Endodermal cell (in vitro differentiated cells): ENCODE results near the gene GBP7. TPM values are rescaled to one million over a fixed set of nuclear protein-coding genes. Genes with fewer than 3 reads are reported as not detected.

ENCODE experiments used
- DNase-seq: peaks from one replicate; pipeline ENCODE4 v3.0.0-alpha.2; 2017
- H3K27ac ChIP-seq: 2 replicates; pipeline ENCODE4 v1.5.1; 2013; ENCODE audit warnings: mild to moderate bottlenecking, low read depth, low read length, moderate library complexity
- H3K27me3 ChIP-seq: 2 replicates; pipeline ENCODE4 v1.6.1; 2013; ENCODE audit warnings: mild to moderate bottlenecking, low read length, moderate library complexity; ENCODE audit not compliant: insufficient read depth, control insufficient read depth, poor library complexity, severe bottlenecking
- H3K36me3 ChIP-seq: 2 replicates; pipeline ENCODE4 v1.7.0; 2013; ENCODE audit warnings: mild to moderate bottlenecking, low read length, moderate library complexity; ENCODE audit not compliant: control insufficient read depth, insufficient read depth
- H3K4me1 ChIP-seq: one replicate; pipeline ENCODE4 v1.7.0; 2013; ENCODE audit warnings: low read length; ENCODE audit not compliant: control insufficient read depth, insufficient read depth
- H3K4me3 ChIP-seq: 2 replicates; pipeline ENCODE4 v1.5.1; 2013; ENCODE audit warnings: mild to moderate bottlenecking, low read length, moderate library complexity
- H3K9ac ChIP-seq: 2 replicates; pipeline ENCODE4 v1.6.1; 2013; ENCODE audit warnings: mild to moderate bottlenecking, low read length, moderate library complexity; ENCODE audit not compliant: poor library complexity, severe bottlenecking; ENCODE audit errors: extremely low read depth
- H3K9me3 ChIP-seq: 2 replicates; pipeline ENCODE4 v1.6.1; 2013; ENCODE audit warnings: mild to moderate bottlenecking, low read length, moderate library complexity; ENCODE audit not compliant: control insufficient read depth
- H3K27ac Mint-ChIP-seq: 2 replicates; pipeline ENCODE4 v1.8.0; 2020; ENCODE audit warnings: mixed read lengths
- H3K27me3 Mint-ChIP-seq: 2 replicates; pipeline ENCODE4 v1.8.0; 2021; ENCODE audit warnings: mild to moderate bottlenecking, mixed read lengths; ENCODE audit not compliant: insufficient read depth
- H3K36me3 Mint-ChIP-seq: 2 replicates; pipeline ENCODE4 v1.8.0; 2020; ENCODE audit warnings: low read depth, mixed read lengths
- H3K4me1 Mint-ChIP-seq: 2 replicates; pipeline ENCODE4 v1.8.0; 2020; ENCODE audit warnings: mixed read lengths
- H3K4me3 Mint-ChIP-seq: 2 replicates; pipeline ENCODE4 v1.8.0; 2020; ENCODE audit warnings: mild to moderate bottlenecking, moderate library complexity, mixed read lengths
- H3K9me3 Mint-ChIP-seq: 2 replicates; pipeline ENCODE4 v1.8.0; 2020; ENCODE audit warnings: mild to moderate bottlenecking, mixed read lengths
- WGBS, 2 experiments: methylation state at CpG; one replicate each; pipeline versions ENCODE4 v1.1.5 to v1.1.7; 2013; ENCODE audit warnings: missing lambda C conversion rate in 2 of 2, mixed read lengths in 1 of 2; ENCODE audit not compliant: insufficient coverage in 1 of 2, insufficient read length in 1 of 2; 5-methylcytosine and 5-hydroxymethylcytosine counted together
- total RNA-seq, 2 donors: library from RNA; stranded (reverse); fragmentation: NEBNext Ultra II Directional in 1 of 2; extraction: Animal tissue kit (Norgen Biotek cat#: 25700) in 1 of 2; gene quantifications; 2 replicates in 1 of 2; 3 replicates in 1 of 2; pipeline ENCODE4 v1.2.1, GENCODE V29; 2021
- TF ChIP-seq, protein P1 (sequence below): fragments of 200-600 bp; sonication (generic); conservative IDR thresholded peaks from 2 replicates; pipeline ENCODE4 v1.5.0; 2021; ENCODE audit warnings: antibody characterized with exemption, mild to moderate bottlenecking

GBP7 gene
- total RNA-seq, 2 donors from 2014 or later, result not detected

DNA sequence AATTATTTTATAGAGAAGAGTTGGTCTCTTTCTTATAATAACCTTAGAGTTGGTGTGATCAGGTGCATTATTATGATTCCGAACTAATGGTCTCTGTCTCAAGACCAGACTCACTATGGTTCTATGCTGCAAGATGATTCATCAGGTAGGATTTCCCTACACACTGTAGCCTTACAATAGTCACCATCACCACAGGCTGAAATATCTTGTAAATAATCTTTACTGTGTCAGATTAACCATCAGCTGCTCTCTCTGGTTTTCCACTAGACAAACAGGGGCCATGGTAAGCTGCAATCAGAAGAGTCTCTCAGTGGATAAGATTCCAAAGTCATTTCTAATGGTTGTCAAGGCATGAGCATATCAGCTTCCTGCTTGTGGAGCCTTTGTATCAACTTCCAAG, 27.4 kb upstream of the GBP7 start:
- DNase-seq, result no peak
- Histone ChIP-seq H3K4me1 (peaks cover 7% of the 10 kb centered on the region), H3K27ac (no peak overlapping the region), H3K9ac (no peak overlapping the region), H3K27me3 (no peaks in the 10 kb centered on the region), H3K36me3 (no peaks in the 10 kb centered on the region), H3K9me3 (peaks cover 23% of the 10 kb centered on the region), H3K4me3 (no peak overlapping the region)
- Mint-ChIP-seq H3K36me3 (peaks cover 3% of the 10 kb centered on the region), H3K4me1 (peaks cover 23% of the 10 kb centered on the region), H3K27me3 (no peaks in the 10 kb centered on the region), H3K27ac (no peak overlapping the region), H3K9me3 (peaks cover 36% of the 10 kb centered on the region), H3K4me3 (no peak overlapping the region)
- WGBS, 2 experiments, result 86 to 100% methylated on average over 1 of the region's 1 CpG
- TF ChIP-seq, protein P1, sequence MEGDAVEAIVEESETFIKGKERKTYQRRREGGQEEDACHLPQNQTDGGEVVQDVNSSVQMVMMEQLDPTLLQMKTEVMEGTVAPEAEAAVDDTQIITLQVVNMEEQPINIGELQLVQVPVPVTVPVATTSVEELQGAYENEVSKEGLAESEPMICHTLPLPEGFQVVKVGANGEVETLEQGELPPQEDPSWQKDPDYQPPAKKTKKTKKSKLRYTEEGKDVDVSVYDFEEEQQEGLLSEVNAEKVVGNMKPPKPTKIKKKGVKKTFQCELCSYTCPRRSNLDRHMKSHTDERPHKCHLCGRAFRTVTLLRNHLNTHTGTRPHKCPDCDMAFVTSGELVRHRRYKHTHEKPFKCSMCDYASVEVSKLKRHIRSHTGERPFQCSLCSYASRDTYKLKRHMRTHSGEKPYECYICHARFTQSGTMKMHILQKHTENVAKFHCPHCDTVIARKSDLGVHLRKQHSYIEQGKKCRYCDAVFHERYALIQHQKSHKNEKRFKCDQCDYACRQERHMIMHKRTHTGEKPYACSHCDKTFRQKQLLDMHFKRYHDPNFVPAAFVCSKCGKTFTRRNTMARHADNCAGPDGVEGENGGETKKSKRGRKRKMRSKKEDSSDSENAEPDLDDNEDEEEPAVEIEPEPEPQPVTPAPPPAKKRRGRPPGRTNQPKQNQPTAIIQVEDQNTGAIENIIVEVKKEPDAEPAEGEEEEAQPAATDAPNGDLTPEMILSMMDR, result no peak

DNA sequence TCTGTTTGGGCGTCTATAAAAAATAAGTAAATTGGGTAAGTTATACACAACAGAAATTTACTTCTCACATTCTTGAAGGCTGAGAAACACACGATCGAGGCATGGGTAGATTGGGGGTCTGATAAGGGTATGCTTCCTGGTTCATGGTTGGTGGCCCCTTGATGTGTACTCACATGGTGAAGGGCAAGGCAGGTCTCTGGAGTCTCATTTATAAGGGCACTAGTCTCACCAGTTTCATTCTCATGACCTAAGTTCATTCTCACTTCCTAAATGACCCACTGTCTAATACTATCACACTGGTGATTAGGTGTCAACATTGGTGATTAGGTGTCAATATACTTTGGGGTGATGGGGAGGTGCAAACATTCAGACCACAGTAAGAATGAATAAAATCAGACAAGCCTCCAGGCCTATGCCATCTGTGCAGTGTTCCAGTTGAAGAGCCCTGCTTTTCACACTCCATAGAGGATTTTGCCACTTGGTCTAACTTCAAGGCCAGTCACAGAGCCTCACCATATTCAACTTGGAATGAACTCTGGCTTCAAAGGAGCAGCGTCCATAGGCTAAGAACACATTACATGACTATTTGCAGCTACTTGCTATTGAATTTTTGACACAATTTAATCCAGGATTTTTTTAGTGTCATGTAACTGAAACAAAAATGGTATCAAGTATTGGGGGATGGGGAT, 25.4 kb upstream of the GBP7 start:
- H3K36me3 Mint-ChIP-seq, result no peaks in the 10 kb centered on the region
- no peak overlapping the region for H3K27ac Mint-ChIP-seq
- H3K4me3 Mint-ChIP-seq, result no peak overlapping the region
- H3K27ac ChIP-seq, result no peak overlapping the region
- no peak overlapping the region for H3K9ac ChIP-seq
- no peaks in the 10 kb centered on the region for H3K27me3 ChIP-seq
- 80 to 85% methylated on average over 1 to 4 of the region's 4 CpGs for WGBS, 2 experiments
- TF ChIP-seq, protein P1, result no peak
- no peaks in the 10 kb centered on the region for H3K27me3 Mint-ChIP-seq
- no peak overlapping the region for H3K4me3 ChIP-seq
- H3K9me3 Mint-ChIP-seq, result peaks cover 24% of the 10 kb centered on the region
- no peaks in the 10 kb centered on the region for H3K36me3 ChIP-seq
- peaks cover 31% of the 10 kb centered on the region for H3K4me1 Mint-ChIP-seq
- H3K4me1 ChIP-seq, result peaks cover 7% of the 10 kb centered on the region
- DNase-seq, result no peak
- peaks cover 23% of the 10 kb centered on the region for H3K9me3 ChIP-seq

DNA sequence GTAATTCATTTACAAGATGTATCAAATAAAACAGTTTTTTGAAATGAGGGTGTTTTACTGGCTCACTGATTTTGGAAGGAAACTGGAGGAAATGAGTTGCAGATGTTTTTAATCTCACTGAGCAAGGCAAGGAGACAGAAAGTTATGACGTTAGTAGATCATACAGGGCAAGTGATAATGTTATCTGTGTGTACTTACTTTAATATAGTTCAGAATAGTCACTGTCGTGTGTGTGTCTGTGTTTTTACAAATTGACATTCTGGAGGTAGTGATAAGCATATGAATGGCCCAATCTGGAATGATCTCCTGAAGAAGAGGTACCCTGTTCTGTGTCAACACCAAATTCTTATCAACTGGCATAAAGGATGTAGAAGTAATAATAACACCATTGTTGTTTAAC, 24.9 kb upstream of the GBP7 start:
- Mint-ChIP-seq H3K9me3 (peaks cover 20% of the 10 kb centered on the region), H3K36me3 (no peaks in the 10 kb centered on the region), H3K27me3 (no peaks in the 10 kb centered on the region), H3K4me3 (no peak overlapping the region), H3K4me1 (peaks cover 31% of the 10 kb centered on the region), H3K27ac (no peak overlapping the region)
- no peak for DNase-seq
- H3K4me3 ChIP-seq, result no peak overlapping the region
- no peaks in the 10 kb centered on the region for H3K36me3 ChIP-seq
- H3K9me3 ChIP-seq, result peaks cover 21% of the 10 kb centered on the region
- no peak overlapping the region for H3K27ac ChIP-seq
- TF ChIP-seq, protein P1, result no peak
- 80 to 83% methylated on average over 2 of the region's 2 CpGs for WGBS, 2 experiments
- no peak overlapping the region for H3K9ac ChIP-seq
- H3K4me1 ChIP-seq, result peaks cover 7% of the 10 kb centered on the region
- no peaks in the 10 kb centered on the region for H3K27me3 ChIP-seq
